BJ (cell line): Measurements from ENCODE around the gene FTL. TPM values are rescaled to one million over a fixed set of nuclear protein-coding genes. Genes with fewer than 3 reads are reported as not detected.
A peak's percentile ranks its signal among the peaks of the same experiment; 100 is the strongest.

Experiments used
- CTCF ChIA-PET: fragments of 350-600 bp; formaldehyde crosslinking; extraction: SDS; loops from one replicate; lab custom pipeline; 2021; ENCODE audit warnings: antibody characterized with exemption, inconsistent platforms; lab: Yijun Ruan, JAX
- POLR2A ChIA-PET: fragments of 300-600 bp; sonication (Branson Sonifier 250); formaldehyde crosslinking; extraction: SDS; loops from one replicate; lab custom pipeline; 2021; ENCODE audit warnings: antibody characterized with exemption; lab: Charles Lee
- DNase-seq: peaks from one replicate; pipeline ENCODE4 v3.0.0-alpha.2; 2011; ENCODE audit warnings: low read depth
- H3K27me3 ChIP-seq: 2 replicates; pipeline ENCODE4 v1.6.0; 2011; ENCODE audit warnings: low read length; ENCODE audit not compliant: control insufficient read depth, insufficient read depth
- H3K36me3 ChIP-seq: 2 replicates; pipeline ENCODE4 v1.5.1; 2011; ENCODE audit warnings: low read length; ENCODE audit not compliant: control insufficient read depth, insufficient read depth
- H3K4me3 ChIP-seq: 2 replicates; pipeline ENCODE4 v1.5.1; 2011; ENCODE audit warnings: low read depth, mild to moderate bottlenecking, control low read depth, low read length
- polyA plus RNA-seq: library from polyadenylated mRNA; depleted of rRNA; stranded (reverse); fragments of >200 nt; gene quantifications from 2 replicates; pipeline ENCODE4 v1.2.3, GENCODE V29; 2011
- TF ChIP-seq, protein P1 (sequence below): IDR thresholded peaks from 2 replicates; pipeline ENCODE4 v1.5.1; 2011; ENCODE audit warnings: low read depth, mild to moderate bottlenecking, control low read depth, inconsistent platforms, low read length, moderate library complexity; ENCODE audit not compliant: insufficient read depth

FTL gene
- polyA plus RNA-seq, 1 experiment: 3,340 TPM

DNA sequence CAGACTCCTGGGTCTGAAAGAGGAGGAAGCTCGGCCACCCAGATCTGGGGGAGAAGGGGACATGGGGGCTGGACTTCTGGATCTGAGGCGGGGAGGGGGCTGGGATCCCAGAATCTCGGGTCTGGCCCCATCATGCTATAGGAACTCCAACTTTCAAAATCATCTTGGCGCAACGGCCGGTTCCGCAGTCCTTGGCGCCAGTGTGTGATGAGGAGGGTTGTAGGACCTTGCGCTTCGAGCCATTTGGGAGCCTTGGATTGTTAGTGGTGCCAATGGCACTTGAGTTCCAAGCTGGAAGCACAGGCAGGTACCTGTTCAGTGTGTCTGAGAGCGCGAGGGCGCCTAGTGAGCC is 28.9 kb downstream of the FTL start:
- Histone ChIP-seq H3K36me3 (peaks cover 10% of the 10 kb centered on the region), H3K4me3 (peak overlapping the region; percentile 93), H3K27me3 (no peaks in the 10 kb centered on the region)
- TF ChIP-seq, protein P1, sequence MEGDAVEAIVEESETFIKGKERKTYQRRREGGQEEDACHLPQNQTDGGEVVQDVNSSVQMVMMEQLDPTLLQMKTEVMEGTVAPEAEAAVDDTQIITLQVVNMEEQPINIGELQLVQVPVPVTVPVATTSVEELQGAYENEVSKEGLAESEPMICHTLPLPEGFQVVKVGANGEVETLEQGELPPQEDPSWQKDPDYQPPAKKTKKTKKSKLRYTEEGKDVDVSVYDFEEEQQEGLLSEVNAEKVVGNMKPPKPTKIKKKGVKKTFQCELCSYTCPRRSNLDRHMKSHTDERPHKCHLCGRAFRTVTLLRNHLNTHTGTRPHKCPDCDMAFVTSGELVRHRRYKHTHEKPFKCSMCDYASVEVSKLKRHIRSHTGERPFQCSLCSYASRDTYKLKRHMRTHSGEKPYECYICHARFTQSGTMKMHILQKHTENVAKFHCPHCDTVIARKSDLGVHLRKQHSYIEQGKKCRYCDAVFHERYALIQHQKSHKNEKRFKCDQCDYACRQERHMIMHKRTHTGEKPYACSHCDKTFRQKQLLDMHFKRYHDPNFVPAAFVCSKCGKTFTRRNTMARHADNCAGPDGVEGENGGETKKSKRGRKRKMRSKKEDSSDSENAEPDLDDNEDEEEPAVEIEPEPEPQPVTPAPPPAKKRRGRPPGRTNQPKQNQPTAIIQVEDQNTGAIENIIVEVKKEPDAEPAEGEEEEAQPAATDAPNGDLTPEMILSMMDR: no peak
- ChIA-PET POLR2A (interaction anchor here (1.8 kb wide), 1 partner anchor 63 kb away, joined by 4 read pairs; the partner anchor contains the start of gene CGB7), CTCF (interaction anchor here (0.7 to 2.0 kb wide), 11 partner anchors 11 to 198 kb away, joined by 3 to 11 read pairs (median 4); no protein-coding TSS in a partner anchor)
- DNase-seq: no peak

DNA sequence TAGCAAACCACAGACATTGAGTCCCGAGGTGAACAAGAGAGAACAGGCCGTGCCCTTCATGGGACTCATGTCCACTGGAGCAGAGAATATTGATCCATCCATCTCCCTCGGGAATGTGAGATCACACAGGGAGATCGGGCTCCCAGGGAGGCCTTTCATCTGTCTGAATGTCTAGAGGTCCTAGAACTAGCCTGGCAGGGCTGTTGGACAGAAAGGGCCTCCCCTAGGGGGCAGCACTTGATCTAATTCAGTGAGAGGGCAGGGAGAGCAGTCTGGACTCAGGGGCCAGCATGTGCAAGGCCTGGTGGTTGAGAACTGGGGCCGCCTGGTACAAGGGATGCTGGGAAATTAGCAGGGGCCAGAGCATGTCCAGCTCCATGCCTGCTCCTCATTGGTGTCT is 32.9 kb downstream of the FTL start:
- TF ChIP-seq, protein P1: peak; percentile 60
- Histone ChIP-seq H3K36me3 (peaks cover 2% of the 10 kb centered on the region; the same call in 1 of the 2 replicates), H3K27me3 (no peaks in the 10 kb centered on the region), H3K4me3 (no peak overlapping the region)
- DNase-seq: no peak
- ChIA-PET CTCF (interaction anchor here (0.6 to 3.9 kb wide), 6 partner anchors 10 to 210 kb away, joined by 3 to 34 read pairs (median 10); partner anchors contain the start of gene LHB), POLR2A (no interaction called here)

DNA sequence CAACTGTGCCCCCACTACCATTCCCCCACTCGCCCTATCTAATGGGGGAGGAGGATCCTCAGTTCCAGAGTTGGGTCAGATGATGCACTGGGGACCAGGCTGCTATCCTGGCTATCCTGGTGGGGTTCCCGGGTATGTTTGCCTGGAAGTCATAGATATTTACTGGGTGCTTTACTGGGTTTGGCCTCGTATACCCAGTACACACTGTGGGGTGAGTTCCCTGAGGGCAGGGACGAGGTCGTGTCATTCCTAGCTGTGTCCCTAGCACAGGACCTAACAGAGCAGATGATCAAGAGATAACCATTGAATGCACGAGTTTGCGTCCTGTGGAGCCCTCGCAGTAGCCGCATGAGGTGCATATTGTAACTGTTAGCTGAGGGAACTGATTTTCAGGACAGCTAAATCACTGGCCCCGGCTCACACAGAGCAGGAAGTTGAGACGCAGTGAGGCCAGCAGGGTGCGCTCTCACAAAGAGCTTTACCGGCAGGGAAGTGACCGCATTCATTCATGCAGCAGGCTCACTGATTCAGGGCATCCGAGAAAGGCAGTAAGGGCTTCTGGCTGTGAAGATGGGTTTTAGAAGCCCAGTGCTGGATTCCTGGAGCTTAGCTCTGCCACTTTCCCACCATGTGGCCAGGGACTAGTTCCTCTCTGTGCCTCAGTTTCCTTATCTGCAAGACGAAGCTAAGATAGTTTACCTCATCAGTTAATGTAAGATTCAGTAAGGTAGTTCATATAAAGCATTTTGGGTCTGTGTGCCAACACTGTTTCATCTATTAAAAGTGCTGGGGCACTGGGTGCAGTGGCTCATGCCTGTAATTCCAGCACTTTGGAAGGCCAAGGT is 34.6 kb downstream of the FTL start:
- ChIA-PET CTCF (interaction anchor here (0.8 to 3.9 kb wide), 20 partner anchors 10 to 279 kb away, joined by 3 to 34 read pairs (median 4); partner anchors contain the start of gene LHB), POLR2A (no interaction called here)
- no peaks in the 10 kb centered on the region for H3K27me3 ChIP-seq
- DNase-seq: no peak
- no peak overlapping the region for H3K4me3 ChIP-seq
- TF ChIP-seq, protein P1: peak; percentile 85
- peaks cover 2% of the 10 kb centered on the region; the same call in 1 of the 2 replicates for H3K36me3 ChIP-seq

DNA sequence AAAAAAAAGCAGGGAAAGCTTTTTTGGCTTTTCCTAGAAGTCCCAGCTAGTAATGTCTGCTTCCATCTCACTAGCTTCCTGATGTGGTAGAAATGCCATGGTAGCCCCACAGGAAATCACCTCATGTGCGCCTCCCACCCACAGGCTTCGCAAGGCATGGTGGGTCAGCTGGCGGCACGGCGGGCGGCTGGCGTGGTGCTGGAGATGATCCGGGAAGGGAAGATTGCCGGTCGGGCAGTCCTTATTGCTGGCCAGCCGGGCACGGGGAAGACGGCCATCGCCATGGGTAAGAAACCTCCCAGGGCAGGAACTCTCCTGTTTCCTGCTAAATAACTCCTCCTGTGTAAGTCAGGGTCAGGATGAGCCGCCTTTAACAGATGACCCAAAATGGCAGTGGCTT is 39.0 kb downstream of the FTL start:
- H3K27me3 ChIP-seq: no peaks in the 10 kb centered on the region
- POLR2A ChIA-PET: no interaction called here
- CTCF ChIA-PET: interaction anchor here (2.6 kb wide), 1 partner anchor 14 kb away, joined by 6 read pairs; the partner anchor contains the start of gene LHB
- no peak overlapping the region for H3K4me3 ChIP-seq
- DNase-seq: no peak
- TF ChIP-seq, protein P1: no peak
- H3K36me3 ChIP-seq: peaks cover 18% of the 10 kb centered on the region

DNA sequence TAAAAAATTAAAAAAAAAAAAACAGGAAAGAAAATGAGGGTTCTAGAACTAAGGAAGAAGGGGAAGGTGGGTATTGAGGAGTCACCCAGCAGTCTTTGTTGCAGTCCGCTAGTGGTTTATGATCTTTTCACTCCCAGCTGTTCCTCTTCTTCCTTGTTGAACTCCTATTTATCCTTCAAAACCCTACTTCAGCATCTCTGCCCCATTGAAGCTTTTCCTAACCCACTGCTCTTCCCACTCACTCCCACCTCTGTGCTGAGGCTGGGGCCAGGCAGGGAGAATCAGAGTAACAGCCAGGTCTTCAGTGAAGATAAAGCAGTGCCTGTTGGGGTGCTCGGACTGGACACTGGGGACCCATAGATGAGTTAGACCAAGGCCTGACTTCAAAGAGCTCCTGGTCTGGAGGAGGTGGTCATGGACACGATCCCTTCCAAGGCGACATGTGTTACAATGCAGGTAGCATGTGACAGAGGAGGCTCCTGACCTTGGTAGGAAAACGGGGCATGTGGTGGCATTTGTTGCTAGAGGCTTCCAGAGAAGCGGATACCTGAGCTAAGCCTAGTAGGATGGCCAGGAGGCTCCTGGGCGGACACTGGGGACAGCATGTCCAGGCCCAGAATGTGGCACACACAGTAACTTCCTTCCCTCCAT is 40.0 kb downstream of the FTL start:
- DNase-seq: no peak
- ChIA-PET POLR2A (no interaction called here), CTCF (interaction anchor here (0.7 kb wide), 1 partner anchor 11 kb away, joined by 4 read pairs; the partner anchor contains the start of gene RUVBL2)
- no peaks in the 10 kb centered on the region for H3K27me3 ChIP-seq
- H3K4me3 ChIP-seq: no peak overlapping the region
- peaks cover 21% of the 10 kb centered on the region for H3K36me3 ChIP-seq
- TF ChIP-seq, protein P1: no peak
